HEK293T (cell line): ENCODE results near the gene C1S.

Experiments
- CTBP1 ChIP-seq: fragments of 450-650 bp; IDR thresholded peaks from 2 replicates; pipeline ENCODE4 v1.6.1; 2016; ENCODE audit warnings: borderline replicate concordance
- ELF4 ChIP-seq: fragments of 450-650 bp; IDR thresholded peaks from 2 replicates; pipeline ENCODE4 v1.6.1; 2017; ENCODE audit warnings: antibody characterized with exemption
- L3MBTL2 ChIP-seq: fragments of 450-650 bp; conservative IDR thresholded peaks from 2 replicates; pipeline ENCODE4 v1.6.1; 2016; ENCODE audit warnings: mild to moderate bottlenecking
- LEF1 ChIP-seq: fragments of 450-650 bp; IDR thresholded peaks from 2 replicates; pipeline ENCODE4 v1.6.1; 2017; ENCODE audit warnings: mild to moderate bottlenecking, borderline replicate concordance
- NFRKB ChIP-seq: fragments of 450-650 bp; IDR thresholded peaks from 2 replicates; pipeline ENCODE4 v1.6.1; 2016; ENCODE audit warnings: mild to moderate bottlenecking, moderate library complexity
- PKNOX1 ChIP-seq: fragments of 450-650 bp; IDR thresholded peaks from 2 replicates; pipeline ENCODE4 v1.6.1; 2016
- SP1 ChIP-seq: fragments of 450-650 bp; IDR thresholded peaks from 2 replicates; pipeline ENCODE4 v1.6.1; 2017
- ZNF384 ChIP-seq: fragments of 450-650 bp; IDR thresholded peaks from 2 replicates; pipeline ENCODE4 v1.6.1; 2016

GRCh38 chr12:7106082-7106481 is 45.6 kb downstream of the C1S start:
- TF ChIP-seq ELF4 (no peak), ZNF384 (no peak), PKNOX1 (no peak), LEF1 (no peak), CTBP1 (no peak), SP1 (no peak), L3MBTL2 (no peak), NFRKB (no peak)
